AG20443 (cell line): ENCODE measurements around the gene SFTPA2.
"Not testable (repeated sequence)": the region's sequence is repeated elsewhere in the genome, so short reads cannot be mapped to it uniquely, and the experiment has no call there.

Source experiments
- DNase-seq: peaks from one replicate; pipeline ENCODE4 v3.0.0; 2012; ENCODE audit warnings: low spot score, mixed read lengths

Gene SFTPA2

DNA sequence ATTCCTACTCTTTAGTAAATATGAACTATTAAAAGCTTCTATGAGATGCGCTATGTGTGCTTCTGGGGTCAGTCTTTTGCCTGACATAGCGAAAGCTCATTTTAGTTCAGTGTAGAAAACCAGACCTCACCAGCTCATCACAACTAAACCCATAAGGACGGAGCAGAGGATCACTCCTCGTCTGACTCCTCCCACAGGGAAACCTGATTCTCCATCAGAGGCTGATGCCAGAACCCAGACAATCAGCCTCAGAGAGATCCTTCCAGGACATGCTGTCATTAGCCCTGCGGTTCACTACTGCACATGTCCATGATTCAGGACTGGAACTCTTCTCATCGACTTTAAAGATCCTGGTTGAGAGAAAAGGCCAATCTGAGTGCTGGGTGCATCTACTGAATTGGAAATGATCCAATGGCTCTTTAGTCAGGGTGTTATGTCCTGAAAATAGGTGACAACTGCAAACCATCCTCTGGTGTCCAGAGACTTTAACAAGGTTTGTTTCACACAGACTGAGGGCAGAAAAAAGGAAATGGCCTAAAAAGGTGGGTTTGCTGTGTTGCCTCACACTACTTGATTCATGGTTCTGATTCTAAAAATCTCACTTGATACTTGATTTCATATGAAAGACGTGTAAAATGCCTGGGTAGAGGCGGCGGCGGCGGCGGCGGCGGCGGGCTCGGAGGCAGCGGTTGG is 48.2 kb downstream of the SFTPA2 start, which contains the start of gene EIF5AL1:
Gene EIF5AL1, plus strand, starts transcription at position 643 of the 693 bp plus-strand sequence. CDS start 117 bp downstream, outside the sequence.
- peak; percentile 11 for DNase-seq

- DNase-seq, result not testable (repeated sequence)
These were observed 50.2 kb downstream of the SFTPA2 start for GRCh38 chr10:79509934-79510508.

DNA sequence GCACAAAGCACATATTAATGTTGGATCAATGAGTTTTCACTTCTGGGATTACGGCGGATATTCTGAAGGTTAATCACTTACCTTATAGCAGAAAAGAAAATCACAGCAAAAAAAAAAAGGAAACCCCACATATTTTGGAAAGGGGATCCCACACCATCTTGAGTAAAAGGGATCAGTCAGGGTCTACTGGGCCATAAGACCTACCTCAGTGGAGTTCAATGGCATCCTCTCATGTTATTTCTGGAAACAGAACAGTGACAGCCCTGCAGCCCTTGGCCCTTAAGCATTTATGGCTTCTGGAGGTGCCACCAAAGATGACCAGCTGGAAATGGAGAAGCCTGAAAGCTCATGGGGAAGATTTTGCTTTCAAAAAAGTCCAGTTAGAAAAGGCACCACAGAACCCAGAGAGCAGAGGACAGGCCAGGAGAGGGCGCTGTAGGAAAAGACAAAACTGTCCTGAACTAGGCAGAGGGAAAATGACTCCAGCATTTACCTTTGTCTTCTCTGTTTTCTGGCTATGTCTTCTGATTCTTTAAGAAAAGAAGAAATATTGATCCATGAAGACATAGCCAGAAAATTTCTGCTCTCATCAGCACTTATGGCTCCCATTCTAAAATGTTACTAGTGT is 50.8 kb downstream of the SFTPA2 start:
- not testable (repeated sequence) for DNase-seq

DNA sequence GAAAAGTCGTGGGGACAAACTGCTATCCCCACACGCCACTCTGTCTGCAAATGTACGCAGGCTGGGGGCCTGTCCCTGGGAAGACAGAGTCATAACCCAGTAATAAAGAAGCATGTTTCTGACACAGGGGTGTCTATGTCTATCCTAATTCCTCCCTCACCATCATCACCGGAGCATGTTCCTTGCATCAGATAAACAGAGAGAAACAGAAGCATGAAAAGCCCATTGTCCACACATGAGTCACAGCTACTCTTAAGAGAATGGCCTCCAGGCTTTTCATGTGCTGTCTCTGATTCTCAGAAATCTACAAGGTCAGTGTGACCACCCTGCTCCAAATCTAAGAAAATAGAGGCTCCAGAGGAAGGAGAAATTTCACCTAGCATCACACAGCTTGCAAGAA is 52.0 kb downstream of the SFTPA2 start:
- DNase-seq, result not testable (repeated sequence)

- DNase-seq, result no peak
These were observed 52.6 kb downstream of the SFTPA2 start for GRCh38 chr10:79507440-79508167.
